Testis (tissue), 2 donors: ENCODE measurements around the gene LLPH.

ENCODE experiments used
- POLR2A ChIP-seq: fragments of 450-650 bp; IDR thresholded peaks from one replicate; pipeline ENCODE4 v1.6.1; 2017; ENCODE audit warnings: antibody characterized with exemption, mild to moderate bottlenecking, moderate library complexity
- TF ChIP-seq, protein P1 (sequence below), 3 experiments: fragments of 450-650 bp in 2 of 3; fragments of 200-600 bp in 1 of 3; sonication (generic) in 1 of 3; IDR thresholded peaks; one replicate each; pipeline ENCODE4 v1.5.1; 2016 to 2019; ENCODE audit warnings: antibody characterized with exemption in 3 of 3, mild to moderate bottlenecking in 2 of 3, moderate library complexity in 1 of 3

DNA sequence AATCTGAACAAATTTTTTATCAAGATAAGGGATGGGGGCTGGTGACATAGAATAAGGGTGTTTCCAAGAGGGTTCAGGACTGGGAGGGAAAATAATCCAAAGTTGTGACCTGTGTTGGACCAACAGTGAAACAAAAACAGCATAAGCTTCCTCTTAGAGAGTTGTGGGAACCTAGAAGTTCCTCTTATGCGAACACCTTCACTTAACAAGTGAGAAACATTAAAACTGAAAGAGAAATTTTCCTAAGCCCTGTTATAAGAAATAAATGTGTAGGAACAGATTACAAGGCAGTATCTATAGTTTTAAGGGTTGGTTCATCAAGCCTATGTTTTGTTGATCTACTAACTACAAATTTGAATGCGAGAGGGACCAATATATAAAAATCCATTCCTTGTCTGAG lies 58.4 kb downstream of the LLPH start:
- TF ChIP-seq, protein P1, sequence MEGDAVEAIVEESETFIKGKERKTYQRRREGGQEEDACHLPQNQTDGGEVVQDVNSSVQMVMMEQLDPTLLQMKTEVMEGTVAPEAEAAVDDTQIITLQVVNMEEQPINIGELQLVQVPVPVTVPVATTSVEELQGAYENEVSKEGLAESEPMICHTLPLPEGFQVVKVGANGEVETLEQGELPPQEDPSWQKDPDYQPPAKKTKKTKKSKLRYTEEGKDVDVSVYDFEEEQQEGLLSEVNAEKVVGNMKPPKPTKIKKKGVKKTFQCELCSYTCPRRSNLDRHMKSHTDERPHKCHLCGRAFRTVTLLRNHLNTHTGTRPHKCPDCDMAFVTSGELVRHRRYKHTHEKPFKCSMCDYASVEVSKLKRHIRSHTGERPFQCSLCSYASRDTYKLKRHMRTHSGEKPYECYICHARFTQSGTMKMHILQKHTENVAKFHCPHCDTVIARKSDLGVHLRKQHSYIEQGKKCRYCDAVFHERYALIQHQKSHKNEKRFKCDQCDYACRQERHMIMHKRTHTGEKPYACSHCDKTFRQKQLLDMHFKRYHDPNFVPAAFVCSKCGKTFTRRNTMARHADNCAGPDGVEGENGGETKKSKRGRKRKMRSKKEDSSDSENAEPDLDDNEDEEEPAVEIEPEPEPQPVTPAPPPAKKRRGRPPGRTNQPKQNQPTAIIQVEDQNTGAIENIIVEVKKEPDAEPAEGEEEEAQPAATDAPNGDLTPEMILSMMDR (IDR thresholded peaks at IDR 0.05): no peak
- TF ChIP-seq POLR2A: no peak
